AG08396 (cell line): ENCODE results near the gene RPS10.

Source experiments
- DNase-seq: peaks from one replicate; pipeline ENCODE4 v3.0.0; 2012; ENCODE audit warnings: low spot score, mixed read lengths

RPS10 gene

GRCh38 chr6:34370361-34370760 is 55.5 kb downstream of the RPS10 start:
- no peak for DNase-seq

- DNase-seq = no peak
Measured at GRCh38 chr6:34369385-34369784, 56.5 kb downstream of the RPS10 start.
